K562 (cell line): ENCODE measurements around the gene LSR. TPM values are rescaled to one million over a fixed set of nuclear protein-coding genes. Genes with fewer than 3 reads are reported as not detected.

Source experiments
- ATAC-seq: fragments of 200-7000 bp; cut with Tn5 transposase; 3 replicates; pipeline ENCODE4 v1.9.1; 2020; ENCODE audit warnings: moderate library complexity
- BruUV-seq: library from RNA; stranded (reverse); fragments of 400-500 nt; replicated peaks from 2 replicates; lab custom pipeline; 2021; lab: Mats Ljungman, UMichigan
- CTCF ChIA-PET: fragments of 300-600 bp; formaldehyde crosslinking; extraction: SDS; loops from one replicate; lab custom pipeline; 2021; ENCODE audit warnings: low intra/inter-chr PET ratio; lab: Yijun Ruan, JAX
- POLR2A ChIA-PET: fragments of 300-600, 350-650 bp; sonication (Branson Sonifier 250); formaldehyde crosslinking; extraction: SDS; loops from one replicate; lab custom pipeline; 2021; ENCODE audit warnings: antibody characterized with exemption, inconsistent platforms; lab: Yijun Ruan, JAX
- DNase-seq, 4 experiments: peaks; one replicate each; pipeline versions ENCODE4 v3.0.0 to v3.0.0-alpha.2; 2011 to 2018; ENCODE audit warnings: low spot score in 3 of 4, mixed read lengths in 3 of 4; ENCODE audit errors: extremely low read depth in 1 of 4
- FAIRE-seq: peaks from 2 replicates; lab custom pipeline; 2011; peaks lifted over from hg19 to GRCh38; lab: Jason Lieb, UNC
- H2AFZ ChIP-seq: 2 replicates; pipeline ENCODE4 v1.6.0; 2011; ENCODE audit warnings: low read depth, low read length, control low read depth, inconsistent platforms
- H3K27ac ChIP-seq: fragments of 200-600 bp; 3 replicates; pipeline ENCODE4 v1.8.0; 2011; ENCODE audit warnings: low read depth, mild to moderate bottlenecking, control low read depth, inconsistent platforms, low read length, moderate library complexity, mixed read lengths; ENCODE audit errors: extremely low read depth
- H3K27me3 ChIP-seq, 2 experiments: fragments of 300-600 bp in 1 of 2; 2 replicates in 1 of 2; 3 replicates in 1 of 2; pipeline versions ENCODE4 v1.6.0 to v1.8.0; 2011; ENCODE audit warnings: inconsistent platforms in 2 of 2, low read length in 2 of 2, mild to moderate bottlenecking in 1 of 2, mixed read lengths in 1 of 2, moderate library complexity in 1 of 2; ENCODE audit not compliant: control insufficient read depth in 2 of 2, insufficient read depth in 2 of 2
- H3K36me3 ChIP-seq: fragments of 300-600 bp; 3 replicates; pipeline ENCODE4 v1.8.0; 2011; ENCODE audit warnings: mild to moderate bottlenecking, low read length, inconsistent platforms; ENCODE audit not compliant: control insufficient read depth, insufficient read depth
- H3K4me1 ChIP-seq, 2 experiments: fragments of 200-600 bp in 1 of 2; replicated peaks in 1 of 2; 2 replicates in 1 of 2; 3 replicates in 1 of 2; pipeline versions ENCODE4 v1.5.1 to v1.8.0; 2011; ENCODE audit warnings: inconsistent platforms in 2 of 2, low read length in 2 of 2, mild to moderate bottlenecking in 1 of 2, mixed read lengths in 1 of 2, moderate library complexity in 1 of 2; ENCODE audit not compliant: control insufficient read depth in 2 of 2, insufficient read depth in 2 of 2
- H3K4me2 ChIP-seq: 2 replicates; pipeline ENCODE4 v1.6.1; 2011; ENCODE audit warnings: low read length, control low read depth, inconsistent platforms, mixed read lengths; ENCODE audit not compliant: insufficient read depth
- H3K4me3 ChIP-seq: fragments of 200-600 bp; sonication (generic), shearing (Covaris generic); 2 replicates; pipeline ENCODE4 v1.5.1; 2016; ENCODE audit warnings: control low read depth, inconsistent platforms
- H3K79me2 ChIP-seq: fragments of 200-600 bp; 3 replicates; pipeline ENCODE4 v1.8.0; 2011; ENCODE audit warnings: low read length, inconsistent platforms; ENCODE audit not compliant: control insufficient read depth, insufficient read depth
- H3K9ac ChIP-seq, 2 experiments: 2 replicates each; pipeline versions ENCODE4 v1.6.0 to v1.6.1; 2011; ENCODE audit warnings: low read depth in 2 of 2, low read length in 2 of 2, control low read depth in 1 of 2, inconsistent platforms in 1 of 2, mild to moderate bottlenecking in 1 of 2, mixed read lengths in 1 of 2; ENCODE audit not compliant: insufficient read depth in 1 of 2
- H3K9me1 ChIP-seq: one replicate; pipeline ENCODE4 v1.6.0; 2011; ENCODE audit warnings: inconsistent platforms, mild to moderate bottlenecking, low read length, moderate library complexity; ENCODE audit not compliant: control insufficient read depth, insufficient read depth
- H3K9me3 ChIP-seq: replicated peaks from 2 replicates; pipeline ENCODE4 v1.5.1; 2011; ENCODE audit warnings: low read depth, low read length, inconsistent platforms; ENCODE audit not compliant: control insufficient read depth, insufficient read depth
- H4K20me1 ChIP-seq: replicated peaks from 2 replicates; pipeline ENCODE4 v1.6.1; 2011; ENCODE audit warnings: low read length, inconsistent platforms, mixed read lengths; ENCODE audit not compliant: control insufficient read depth, insufficient read depth
- E2F6 ChIP-seq, 2 experiments: IDR thresholded peaks; 2 replicates each; pipeline ENCODE4 v1.6.1; 2011; ENCODE audit warnings: borderline replicate concordance in 1 of 2, control low read depth in 1 of 2, low read depth in 1 of 2, low read length in 1 of 2, mild to moderate bottlenecking in 1 of 2, mixed read lengths in 1 of 2, moderate library complexity in 1 of 2; ENCODE audit not compliant: insufficient read depth in 1 of 2, insufficient read length in 1 of 2, poor library complexity in 1 of 2, severe bottlenecking in 1 of 2; ENCODE audit errors: extremely low read depth in 1 of 2
- HLTF ChIP-seq: fragments of 450-650 bp; IDR thresholded peaks from 2 replicates; pipeline ENCODE4 v1.6.1; 2016
- MEIS2 ChIP-seq: fragments of 450-650 bp; IDR thresholded peaks from 2 replicates; pipeline ENCODE4 v1.6.1; 2014; ENCODE audit warnings: mild to moderate bottlenecking; ENCODE audit not compliant: partially characterized antibody
- NONO ChIP-seq, 2 experiments: fragments of 200-400 bp in 1 of 2; fragments of 450-650 bp in 1 of 2; formaldehyde crosslinking in 1 of 2; IDR thresholded peaks; 2 replicates each; pipeline ENCODE4 v1.6.1; 2017; ENCODE audit warnings: low read depth in 2 of 2, mild to moderate bottlenecking in 2 of 2, moderate library complexity in 2 of 2, low read length in 1 of 2
- PBX2 ChIP-seq, 2 experiments: IDR thresholded peaks in 1 of 2; conservative IDR thresholded peaks in 1 of 2; 2 replicates each; pipeline ENCODE4 v1.6.1; 2016; ENCODE audit warnings: low read depth in 2 of 2, mild to moderate bottlenecking in 1 of 2, missing compliant biosample characterization in 1 of 2, missing genetic modification characterization in 1 of 2, moderate library complexity in 1 of 2
- PKNOX1 ChIP-seq: fragments of 450-650 bp; IDR thresholded peaks from 2 replicates; pipeline ENCODE4 v1.6.1; 2016
- POLR2AphosphoS2 ChIP-seq: IDR thresholded peaks from 2 replicates; pipeline ENCODE4 v1.6.1; 2012; ENCODE audit warnings: low read length, improper control_type of control experiment
- TRIM24 ChIP-seq, 2 experiments: fragments of 450-650 bp; IDR thresholded peaks; 2 replicates each; pipeline ENCODE4 v1.6.1; 2016
- TRIM28 ChIP-seq: fragments of 450-650 bp; IDR thresholded peaks from 2 replicates; pipeline ENCODE4 v1.6.1; 2017
- ZNF280A ChIP-seq: fragments of 450-650 bp; IDR thresholded peaks from 2 replicates; pipeline ENCODE4 v1.6.1; 2018; ENCODE audit warnings: mild to moderate bottlenecking, low read depth; ENCODE audit not compliant: partially characterized antibody
- WGBS: fragments of 100-300 bp; shearing (Covaris generic); methylation state at CpG from one replicate; pipeline ENCODE4 v1.1.6; 2016; ENCODE audit warnings: low coverage, mixed read lengths; ENCODE audit not compliant: insufficient coverage; ENCODE audit errors: missing lambda C conversion rate; 5-methylcytosine and 5-hydroxymethylcytosine counted together
- in situ Hi-C: fragments of 300-500 bp; cut with MboI; formaldehyde crosslinking; loops from 4 replicates; pipeline ENCODE4 v1.15.0; 2018; ENCODE audit warnings: inconsistent platforms, mixed read lengths
- intact Hi-C: fragments of 100-400 bp; cut with micrococcal nuclease; formaldehyde crosslinking; loops from 2 replicates; pipeline ENCODE4 v1.14.2; 2022
- polyA plus RNA-seq, 8 experiments: library from polyadenylated mRNA; depleted of rRNA in 4 of 8; stranded (reverse) in 5 of 8; unstranded in 3 of 8; fragments of >200 nt; fragmentation: Nextera tagmentation in 2 of 8; fragmentation: Illumina TruSeq in 1 of 8; extraction: Ambion mirVana in 2 of 8; extraction: Trizol in 1 of 8; gene quantifications; 2 replicates each; pipeline versions ENCODE4 v1.2.1 to v1.2.3, GENCODE V29; 2011 to 2014; ENCODE audit warnings: inconsistent platforms in 1 of 8, missing spikeins in 1 of 8
- total RNA-seq, 7 experiments: library from RNA; depleted of rRNA in 6 of 7; stranded (reverse); fragments of >200 nt in 6 of 7; fragmentation: Illumina TruSeq in 2 of 7; extraction: Trizol in 2 of 7; gene quantifications; 2 replicates each; pipeline versions ENCODE4 v1.2.1 to v1.2.3, GENCODE V29; 2011 to 2021; ENCODE audit warnings: low replicate concordance in 1 of 7

LSR gene
- total and polyA plus RNA-seq, 9 of the 15 experiments (the other 6 are each of a cell fraction or from before 2014, with no cell fraction given), result 0.44 to 87.9 (median 28.0) TPM

GRCh38 chr19:35241417-35241816 lies 7.4 kb upstream of the LSR start:
- 23% methylated on average over 1 of the region's 1 CpG for WGBS
- H3K36me3 ChIP-seq, result no peaks in the 10 kb centered on the region
- FAIRE-seq, result no peak
- TF ChIP-seq PKNOX1 (peak; percentile 22; the same call in 1 of the 2 replicates), MEIS2 (peak; percentile 7), HLTF (peak; percentile 47; the same call in 1 of the 2 replicates), TRIM24 (IDR thresholded peaks at IDR 0.05) (peak in 1 of 2 experiments; percentile 47; a peak in 1 of 4 replicates), ZNF280A (peak; percentile 75), NONO (IDR thresholded peaks at IDR 0.05; ENCODE audit: low read depth in 2 of 2, low read length in 1 of 2) (no peak), PBX2 (CRISPR knock-in tag; IDR thresholded peaks at IDR 0.05; ENCODE audit: low read depth) (no peak), PBX2 (tag; conservative IDR thresholded peaks at IDR 0.05; ENCODE audit: low read depth) (peak; percentile 65), TRIM28 (peak; percentile 87), E2F6 (IDR thresholded peaks at IDR 0.05; ENCODE audit: borderline replicate concordance in 1 of 2, extremely low read depth in 1 of 2, insufficient read depth in 1 of 2, insufficient read length in 1 of 2, low read depth in 1 of 2, low read length in 1 of 2, poor library complexity in 1 of 2, severe bottlenecking in 1 of 2) (no peak), POLR2AphosphoS2 (no peak)
- H3K4me2 ChIP-seq, result no peak overlapping the region
- H3K79me2 ChIP-seq, result no peaks in the 10 kb centered on the region
- H3K4me1 ChIP-seq, result no peaks in the 10 kb centered on the region
- no TSS peak for BruUV-seq
- no peak overlapping the region for H3K9ac ChIP-seq
- H3K9me1 ChIP-seq, result no peaks in the 10 kb centered on the region
- H3K27me3 ChIP-seq, result no peaks in the 10 kb centered on the region
- in situ Hi-C loops, result no loop called here
- H3K9me3 ChIP-seq, result no peaks in the 10 kb centered on the region; the same call in 1 of the 2 replicates
- ChIA-PET POLR2A (no interaction called here), CTCF (no interaction called here)
- H4K20me1 ChIP-seq, result no peaks in the 10 kb centered on the region
- H2AFZ ChIP-seq, result no peak overlapping the region
- ATAC-seq, result no peak
- intact Hi-C loops, result no loop called here
- H3K4me3 ChIP-seq, result no peak overlapping the region
- H3K27ac ChIP-seq, result no peak overlapping the region
- no peak for DNase-seq
